Vagina (tissue), 2 donors: ENCODE data around the gene PROSER2.

Experiments
- CTCF ChIP-seq, 3 experiments: fragments of 450-650 bp in 2 of 3; fragments of 200-600 bp in 1 of 3; sonication (generic) in 1 of 3; IDR thresholded peaks; one replicate each; pipeline ENCODE4 v1.5.1; 2017 to 2019; ENCODE audit warnings: antibody characterized with exemption in 3 of 3, mild to moderate bottlenecking in 2 of 3, moderate library complexity in 2 of 3
- POLR2A ChIP-seq, 2 donors: fragments of 450-650 bp; IDR thresholded peaks; one replicate each; pipeline ENCODE4 v1.6.1; 2017; ENCODE audit warnings: antibody characterized with exemption in 2 of 2, mild to moderate bottlenecking in 2 of 2, moderate library complexity in 2 of 2
- POLR2AphosphoS5 ChIP-seq, 2 donors: sonication (generic); formaldehyde crosslinking; IDR thresholded peaks; one replicate each; pipeline ENCODE4 v1.9.0; 2017; ENCODE audit warnings: antibody characterized with exemption in 2 of 2, mild to moderate bottlenecking in 2 of 2, low read depth in 1 of 2; ENCODE audit not compliant: insufficient read depth in 1 of 2

- TF ChIP-seq POLR2AphosphoS5 (IDR thresholded peaks at IDR 0.05; ENCODE audit: insufficient read depth in 1 of 2, low read depth in 1 of 2) (no peak), POLR2A (IDR thresholded peaks at IDR 0.05) (no peak), CTCF (IDR thresholded peaks at IDR 0.05) (no peak)
These were observed 23.4 kb upstream of the PROSER2 start for GRCh38 chr10:11799736-11800080.
